Measurements from ENCODE around the gene OVCH1.

OVCH1 gene

GRCh38 chr12:29497588-29497987 is at the start of gene OVCH1:
TSS of gene OVCH1 (minus strand) at chr12:29497686. CDS start at chr12:29497686, 0 bp downstream.
- H3K27ac Mint-ChIP-seq = no peak within 1 kb of the TSS
- peaks cover 4% of the 10 kb centered on the region for H3K9me3 Mint-ChIP-seq
- H3K4me1 Mint-ChIP-seq = peaks cover 10% of the 10 kb centered on the region
- H3K4me3 Mint-ChIP-seq = no peak within 1 kb of the TSS
- ATAC-seq = no peak
- H3K36me3 Mint-ChIP-seq = no peaks in the 10 kb centered on the region
- H3K27me3 Mint-ChIP-seq = peaks cover 9% of the 10 kb centered on the region

- Mint-ChIP-seq H3K9me3 (no peaks in the 10 kb centered on the region), H3K27me3 (peaks cover 10% of the 10 kb centered on the region), H3K36me3 (no peaks in the 10 kb centered on the region), H3K27ac (no peak overlapping the region), H3K4me3 (no peak overlapping the region), H3K4me1 (no peaks in the 10 kb centered on the region)
- ATAC-seq = no peak
Measured at GRCh38 chr12:29547151-29547632, 49.7 kb upstream of the OVCH1 start.

GRCh38 chr12:29546000-29546399 is 48.5 kb upstream of the OVCH1 start:
- H3K27ac Mint-ChIP-seq = no peak overlapping the region
- no peak for ATAC-seq
- no peak overlapping the region for H3K4me3 Mint-ChIP-seq

GRCh38 chr12:29545102-29545467 is 47.6 kb upstream of the OVCH1 start:
- H3K4me3 Mint-ChIP-seq = no peak overlapping the region
- H3K27ac Mint-ChIP-seq = no peak overlapping the region
- H3K36me3 Mint-ChIP-seq = no peaks in the 10 kb centered on the region
- H3K4me1 Mint-ChIP-seq = no peaks in the 10 kb centered on the region
- no peak for ATAC-seq
- H3K27me3 Mint-ChIP-seq = peaks cover 10% of the 10 kb centered on the region
- H3K9me3 Mint-ChIP-seq = no peaks in the 10 kb centered on the region

More at GRCh38 chr12:29546000-29546399, 48.5 kb upstream of the OVCH1 start:
- H3K9me3 Mint-ChIP-seq = no peaks in the 10 kb centered on the region
- no peaks in the 10 kb centered on the region for H3K4me1 Mint-ChIP-seq
- H3K27me3 Mint-ChIP-seq = peaks cover 10% of the 10 kb centered on the region
- no peaks in the 10 kb centered on the region for H3K36me3 Mint-ChIP-seq

- H3K4me1 Mint-ChIP-seq = no peaks in the 10 kb centered on the region
- no peak for ATAC-seq
- H3K36me3 Mint-ChIP-seq = no peaks in the 10 kb centered on the region
- no peaks in the 10 kb centered on the region for H3K9me3 Mint-ChIP-seq
- H3K27ac Mint-ChIP-seq = no peak overlapping the region
- H3K4me3 Mint-ChIP-seq = no peak overlapping the region
- H3K27me3 Mint-ChIP-seq = peaks cover 10% of the 10 kb centered on the region
Measured at GRCh38 chr12:29544428-29545101, 47.1 kb upstream of the OVCH1 start.

GRCh38 chr12:29543036-29543435 is 45.5 kb upstream of the OVCH1 start:
- no peaks in the 10 kb centered on the region for H3K9me3 Mint-ChIP-seq
- peaks cover 10% of the 10 kb centered on the region for H3K27me3 Mint-ChIP-seq

GRCh38 chr12:29537298-29537697 is 39.8 kb upstream of the OVCH1 start:
- Mint-ChIP-seq H3K27ac (no peak overlapping the region), H3K4me1 (no peaks in the 10 kb centered on the region), H3K9me3 (no peaks in the 10 kb centered on the region), H3K36me3 (no peaks in the 10 kb centered on the region), H3K4me3 (no peak overlapping the region), H3K27me3 (peaks cover 13% of the 10 kb centered on the region)
- no peak for ATAC-seq

More at GRCh38 chr12:29543036-29543435, 45.5 kb upstream of the OVCH1 start:
- H3K4me3 Mint-ChIP-seq = no peak overlapping the region
- H3K4me1 Mint-ChIP-seq = no peaks in the 10 kb centered on the region
- H3K36me3 Mint-ChIP-seq = no peaks in the 10 kb centered on the region
- no peak for ATAC-seq
- H3K27ac Mint-ChIP-seq = no peak overlapping the region

GRCh38 chr12:29534935-29535334 is 37.4 kb upstream of the OVCH1 start:
- Mint-ChIP-seq H3K27me3 (peaks cover 25% of the 10 kb centered on the region), H3K4me3 (no peak overlapping the region), H3K4me1 (no peaks in the 10 kb centered on the region), H3K36me3 (no peaks in the 10 kb centered on the region), H3K27ac (no peak overlapping the region), H3K9me3 (no peaks in the 10 kb centered on the region)
- ATAC-seq = no peak

- H3K27me3 Mint-ChIP-seq = peaks cover 27% of the 10 kb centered on the region
- H3K36me3 Mint-ChIP-seq = no peaks in the 10 kb centered on the region
Measured at GRCh38 chr12:29533815-29534489, 36.5 kb upstream of the OVCH1 start.

GRCh38 chr12:29531471-29531870 is 34.0 kb upstream of the OVCH1 start:
- H3K4me1 Mint-ChIP-seq = no peaks in the 10 kb centered on the region

More at GRCh38 chr12:29533815-29534489, 36.5 kb upstream of the OVCH1 start:
- H3K4me3 Mint-ChIP-seq = no peak overlapping the region
- H3K9me3 Mint-ChIP-seq = no peaks in the 10 kb centered on the region
- no peak for ATAC-seq
- no peaks in the 10 kb centered on the region for H3K4me1 Mint-ChIP-seq
- H3K27ac Mint-ChIP-seq = no peak overlapping the region

GRCh38 chr12:29530436-29530835 is 33.0 kb upstream of the OVCH1 start:
- no peaks in the 10 kb centered on the region for H3K9me3 Mint-ChIP-seq
- no peak overlapping the region for H3K4me3 Mint-ChIP-seq
- peaks cover 27% of the 10 kb centered on the region for H3K27me3 Mint-ChIP-seq
- no peak overlapping the region for H3K27ac Mint-ChIP-seq
- ATAC-seq = no peak
- no peaks in the 10 kb centered on the region for H3K4me1 Mint-ChIP-seq
- no peaks in the 10 kb centered on the region for H3K36me3 Mint-ChIP-seq

More at GRCh38 chr12:29531471-29531870, 34.0 kb upstream of the OVCH1 start:
- Mint-ChIP-seq H3K4me3 (no peak overlapping the region), H3K36me3 (no peaks in the 10 kb centered on the region), H3K27ac (no peak overlapping the region), H3K27me3 (peaks cover 27% of the 10 kb centered on the region), H3K9me3 (no peaks in the 10 kb centered on the region)
- ATAC-seq = no peak

GRCh38 chr12:29528161-29528560 is 30.7 kb upstream of the OVCH1 start:
- Mint-ChIP-seq H3K27ac (no peak overlapping the region), H3K9me3 (no peaks in the 10 kb centered on the region), H3K4me1 (no peaks in the 10 kb centered on the region), H3K36me3 (no peaks in the 10 kb centered on the region), H3K27me3 (peaks cover 23% of the 10 kb centered on the region), H3K4me3 (no peak overlapping the region)
- ATAC-seq = no peak

- ATAC-seq = no peak
- H3K27ac Mint-ChIP-seq = no peak overlapping the region
- no peaks in the 10 kb centered on the region for H3K9me3 Mint-ChIP-seq
Measured at GRCh38 chr12:29521951-29522350, 24.5 kb upstream of the OVCH1 start.

GRCh38 chr12:29519585-29520182 is 22.2 kb upstream of the OVCH1 start:
- no peaks in the 10 kb centered on the region for H3K4me1 Mint-ChIP-seq
- ATAC-seq = no peak
- peaks cover 11% of the 10 kb centered on the region for H3K27me3 Mint-ChIP-seq
- H3K4me3 Mint-ChIP-seq = no peak overlapping the region
- H3K9me3 Mint-ChIP-seq = no peaks in the 10 kb centered on the region
- no peaks in the 10 kb centered on the region for H3K36me3 Mint-ChIP-seq
- no peak overlapping the region for H3K27ac Mint-ChIP-seq

More at GRCh38 chr12:29521951-29522350, 24.5 kb upstream of the OVCH1 start:
- Mint-ChIP-seq H3K36me3 (no peaks in the 10 kb centered on the region), H3K27me3 (no peaks in the 10 kb centered on the region), H3K4me3 (no peak overlapping the region), H3K4me1 (no peaks in the 10 kb centered on the region)

- H3K36me3 Mint-ChIP-seq = no peaks in the 10 kb centered on the region
- no peak overlapping the region for H3K27ac Mint-ChIP-seq
- no peaks in the 10 kb centered on the region for H3K4me1 Mint-ChIP-seq
- ATAC-seq = no peak
- peaks cover 20% of the 10 kb centered on the region for H3K27me3 Mint-ChIP-seq
- no peak overlapping the region for H3K4me3 Mint-ChIP-seq
- no peaks in the 10 kb centered on the region for H3K9me3 Mint-ChIP-seq
Measured at GRCh38 chr12:29518407-29518806, 20.9 kb upstream of the OVCH1 start.
